GM23248 (cell line): ENCODE results near the gene STAG1. TPM values are rescaled to one million over a fixed set of nuclear protein-coding genes. Genes with fewer than 3 reads are reported as not detected.

Experiments used
- DNase-seq: peaks from one replicate; pipeline ENCODE4 v3.0.0-alpha.2; 2015
- H2AFZ ChIP-seq: fragments of 200-600 bp; sonication (generic); 2 replicates; pipeline ENCODE4 v1.6.1; 2016; ENCODE audit warnings: antibody characterized with exemption
- H3F3A ChIP-seq: fragments of 200-600 bp; sonication (generic); 2 replicates; pipeline ENCODE4 v1.6.1; 2016; ENCODE audit warnings: mild to moderate bottlenecking, antibody characterized with exemption, mixed run types; ENCODE audit not compliant: insufficient read depth
- H3K27ac ChIP-seq: fragments of 200-600 bp; sonication (generic); 2 replicates; pipeline ENCODE4 v1.5.1; 2016; ENCODE audit warnings: mild to moderate bottlenecking
- H3K27me3 ChIP-seq: fragments of 200-600 bp; sonication (generic); replicated peaks from 2 replicates; pipeline ENCODE4 v1.6.1; 2016; ENCODE audit warnings: mild to moderate bottlenecking; ENCODE audit not compliant: insufficient read depth
- H3K36me3 ChIP-seq: fragments of 200-600 bp; sonication (generic); 2 replicates; pipeline ENCODE4 v1.6.1; 2016; ENCODE audit warnings: low read depth, mild to moderate bottlenecking
- H3K4me1 ChIP-seq: fragments of 200-600 bp; sonication (generic); 2 replicates; pipeline ENCODE4 v1.6.1; 2016; ENCODE audit warnings: mild to moderate bottlenecking; ENCODE audit not compliant: insufficient read depth
- H3K4me2 ChIP-seq: fragments of 200-600 bp; sonication (generic); one replicate; pipeline ENCODE4 v1.6.1; 2016; ENCODE audit warnings: mild to moderate bottlenecking; ENCODE audit not compliant: unreplicated experiment
- H3K4me3 ChIP-seq: fragments of 200-600 bp; sonication (generic); 2 replicates; pipeline ENCODE4 v1.5.1; 2016; ENCODE audit warnings: mild to moderate bottlenecking
- H3K79me2 ChIP-seq: fragments of 200-600 bp; sonication (generic); 2 replicates; pipeline ENCODE4 v1.6.1; 2016; ENCODE audit warnings: mild to moderate bottlenecking; ENCODE audit not compliant: insufficient read depth
- H3K9ac ChIP-seq: fragments of 200-600 bp; sonication (generic); 2 replicates; pipeline ENCODE4 v1.6.1; 2016; ENCODE audit warnings: mild to moderate bottlenecking
- H3K9me2 ChIP-seq: fragments of 200-600 bp; sonication (generic); 2 replicates; pipeline ENCODE4 v1.6.1; 2016; ENCODE audit warnings: mixed run types, mild to moderate bottlenecking, moderate library complexity; ENCODE audit not compliant: insufficient read depth
- H3K9me3 ChIP-seq: fragments of 200-600 bp; sonication (generic); one replicate; pipeline ENCODE4 v1.6.1; 2017; ENCODE audit warnings: low read depth
- H4K20me1 ChIP-seq: fragments of 200-600 bp; sonication (generic); 2 replicates; pipeline ENCODE4 v1.6.0; 2016; ENCODE audit not compliant: insufficient read depth
- EZH2 ChIP-seq: fragments of 200-600 bp; sonication (generic); IDR thresholded peaks from 2 replicates; pipeline ENCODE4 v1.6.1; 2018; ENCODE audit warnings: antibody characterized with exemption, mild to moderate bottlenecking; ENCODE audit not compliant: insufficient read depth, poor library complexity, severe bottlenecking
- EZH2phosphoT487 ChIP-seq: fragments of 200-600 bp; sonication (generic); IDR thresholded peaks from 2 replicates; pipeline ENCODE4 v1.6.1; 2018; ENCODE audit warnings: antibody characterized with exemption, moderate library complexity, mild to moderate bottlenecking, low read depth; ENCODE audit not compliant: insufficient read depth
- WGBS, 2 experiments: methylation state at CpG; one replicate each; pipeline ENCODE4 v1.1.6; 2015 to 2017; ENCODE audit warnings: low lambda C conversion rate in 2 of 2, low coverage in 1 of 2; ENCODE audit errors: missing lambda C conversion rate in 2 of 2; 5-methylcytosine and 5-hydroxymethylcytosine counted together
- in situ Hi-C: fragments of 300-500 bp; cut with MboI; formaldehyde crosslinking; loops from 2 replicates; pipeline ENCODE4 v1.15.0; 2020
- polyA plus RNA-seq: library from polyadenylated mRNA; unstranded; fragments of >200 nt; fragmentation: Nextera tagmentation; extraction: Ambion mirVana; gene quantifications from 2 replicates; pipeline ENCODE4 v1.2.1, GENCODE V29; 2016
- total RNA-seq: library from RNA; depleted of rRNA; stranded (reverse); fragments of >200 nt; shearing (Covaris generic); gene quantifications from 2 replicates; pipeline ENCODE4 v1.2.3, GENCODE V29; 2014

The STAG1 gene
- total and polyA plus RNA-seq, 2 experiments from 2014 or later = 21.1 to 39.7 TPM

DNA sequence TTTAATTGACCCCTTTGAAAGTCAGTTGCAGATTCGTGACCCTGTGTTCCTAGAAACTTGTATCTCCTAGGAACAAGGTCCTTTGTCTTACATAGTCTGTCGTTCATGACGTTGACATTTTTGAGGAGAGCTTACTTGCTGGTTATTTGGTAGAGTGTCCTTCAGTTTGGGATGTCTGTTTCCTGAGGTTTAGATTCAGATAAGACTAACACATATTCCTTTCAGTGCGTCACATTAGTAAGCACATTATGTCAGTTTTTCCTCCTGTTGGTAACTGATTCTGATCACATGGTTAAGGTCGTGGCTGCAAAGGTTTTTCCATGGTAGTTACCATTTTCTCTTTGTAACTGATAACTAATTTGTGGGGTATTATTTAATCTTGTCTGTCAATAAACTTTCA lies 421.3 kb downstream of the STAG1 start:
- 89 to 92% methylated on average over 5 of the region's 5 CpGs for WGBS, 2 experiments
- H3K36me3 ChIP-seq = no peaks in the 10 kb centered on the region; the same call in 1 of the 2 replicates

DNA sequence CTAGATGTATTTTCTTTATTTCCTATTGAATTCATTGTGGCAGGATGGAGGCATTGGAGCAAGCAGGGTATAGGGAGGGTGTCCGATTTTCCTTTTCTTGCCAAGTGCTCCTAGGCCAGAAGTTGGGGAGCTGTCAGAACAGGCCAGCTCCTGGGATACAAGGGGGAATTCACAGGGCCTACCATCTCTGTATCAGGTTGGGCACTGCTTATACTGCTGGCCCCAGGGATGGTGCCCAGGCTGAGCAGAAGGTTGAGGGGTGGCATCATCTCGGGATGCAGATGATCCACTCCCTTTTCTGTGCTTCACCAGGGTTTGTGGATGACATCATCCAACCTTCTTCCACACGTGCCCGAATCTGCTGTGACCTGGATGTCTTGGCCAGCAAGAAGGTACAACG lies 422.6 kb downstream of the STAG1 start:
- no peaks in the 10 kb centered on the region for H4K20me1 ChIP-seq
- peaks cover 21% of the 10 kb centered on the region for H3F3A ChIP-seq
- peaks cover 17% of the 10 kb centered on the region for H3K4me1 ChIP-seq
- H3K9me2 ChIP-seq = no peaks in the 10 kb centered on the region
- H3K27ac ChIP-seq = no peak overlapping the region
- in situ Hi-C loops = no loop called here
- WGBS, 2 experiments = 81 to 85% methylated on average over 5 of the region's 5 CpGs
- H3K9ac ChIP-seq = no peak overlapping the region
- no peak overlapping the region for H2AFZ ChIP-seq
- no peak overlapping the region for H3K4me2 ChIP-seq
- no peaks in the 10 kb centered on the region for H3K9me3 ChIP-seq
- H3K27me3 ChIP-seq = no peaks in the 10 kb centered on the region
- TF ChIP-seq EZH2 (no peak), EZH2phosphoT487 (no peak)
- no peaks in the 10 kb centered on the region for H3K79me2 ChIP-seq
- H3K36me3 ChIP-seq = no peaks in the 10 kb centered on the region; the same call in 1 of the 2 replicates
- no peak for DNase-seq
- no peak overlapping the region for H3K4me3 ChIP-seq

More for the DNA sequence above, 421.3 kb downstream of the STAG1 start:
- Histone ChIP-seq H3K4me2 (no peak overlapping the region), H4K20me1 (no peaks in the 10 kb centered on the region), H3K27me3 (no peaks in the 10 kb centered on the region), H3K27ac (no peak overlapping the region), H2AFZ (no peak overlapping the region), H3K9ac (no peak overlapping the region), H3K4me3 (no peak overlapping the region), H3K9me3 (no peaks in the 10 kb centered on the region), H3K4me1 (peaks cover 30% of the 10 kb centered on the region), H3K9me2 (no peaks in the 10 kb centered on the region), H3F3A (peaks cover 31% of the 10 kb centered on the region), H3K79me2 (no peaks in the 10 kb centered on the region)
- no peak for TF ChIP-seq EZH2phosphoT487
- no peak for TF ChIP-seq EZH2
- in situ Hi-C loops = no loop called here
- no peak for DNase-seq

DNA sequence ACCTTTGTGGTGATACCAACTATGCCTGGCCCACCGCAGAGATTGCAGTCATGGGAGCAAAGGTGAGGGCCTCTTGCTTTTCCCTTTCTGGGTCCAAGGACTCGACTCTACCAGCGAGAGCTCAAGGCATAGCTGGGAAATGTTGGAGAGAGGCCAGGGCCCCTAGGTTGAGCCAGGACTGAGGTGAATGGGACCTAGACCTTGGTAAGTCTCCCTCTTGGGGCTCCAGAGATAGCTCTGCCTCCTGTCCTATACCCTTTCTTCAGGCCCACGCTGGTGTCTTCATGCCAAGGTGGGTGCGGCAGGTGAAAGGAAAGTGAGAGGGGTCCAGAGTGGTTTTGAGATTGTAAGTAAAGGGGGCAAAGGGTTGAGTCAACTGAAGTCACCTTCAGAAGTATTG lies 424.5 kb downstream of the STAG1 start:
- no peaks in the 10 kb centered on the region for H3K9me2 ChIP-seq
- no peak overlapping the region for H3K9ac ChIP-seq
- H3K27me3 ChIP-seq = no peaks in the 10 kb centered on the region
- TF ChIP-seq EZH2phosphoT487 (no peak), EZH2 (no peak)
- DNase-seq = no peak
- H3K4me2 ChIP-seq = no peak overlapping the region
- 0 out of 2 replicates have a peak, but pooled peaks cover 8% of the 10 kb centered on the region for H3F3A ChIP-seq
- no peaks in the 10 kb centered on the region for H3K79me2 ChIP-seq
- no peaks in the 10 kb centered on the region for H3K4me1 ChIP-seq
- no peaks in the 10 kb centered on the region for H3K9me3 ChIP-seq
- no peaks in the 10 kb centered on the region; the same call in 1 of the 2 replicates for H3K36me3 ChIP-seq
- in situ Hi-C loops = no loop called here
- H4K20me1 ChIP-seq = no peaks in the 10 kb centered on the region
- WGBS, 2 experiments = 96 to 99% methylated on average over 5 of the region's 5 CpGs
- H3K4me3 ChIP-seq = no peak overlapping the region
- no peak overlapping the region for H3K27ac ChIP-seq
- no peak overlapping the region for H2AFZ ChIP-seq

DNA sequence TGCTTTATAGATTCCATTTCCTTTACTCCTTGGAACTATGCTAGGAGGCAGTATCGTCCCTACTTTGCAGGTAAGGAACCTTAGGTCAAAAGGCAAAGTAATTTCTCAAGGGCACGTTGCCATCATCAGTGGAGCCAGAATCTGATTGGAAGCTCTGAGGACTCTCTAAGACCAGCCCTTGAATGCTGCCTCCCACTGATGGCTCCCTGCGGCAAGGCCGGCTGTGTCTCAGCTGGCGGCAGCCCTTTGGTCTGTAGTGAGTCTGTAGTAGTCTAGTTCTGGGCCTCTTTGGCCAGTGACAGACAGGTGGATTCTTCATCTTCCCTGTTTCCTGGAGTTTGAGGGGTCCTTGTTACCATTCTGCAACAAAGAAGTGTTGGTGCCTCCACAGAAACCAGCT lies 425.9 kb downstream of the STAG1 start:
- Histone ChIP-seq H3K79me2 (no peaks in the 10 kb centered on the region), H3F3A (no peaks in the 10 kb centered on the region), H3K36me3 (no peaks in the 10 kb centered on the region; the same call in 1 of the 2 replicates), H3K9me3 (no peaks in the 10 kb centered on the region), H4K20me1 (no peaks in the 10 kb centered on the region), H3K4me1 (no peaks in the 10 kb centered on the region), H3K4me2 (no peak overlapping the region), H2AFZ (no peak overlapping the region), H3K9me2 (no peaks in the 10 kb centered on the region), H3K27ac (no peak overlapping the region), H3K4me3 (no peak overlapping the region), H3K27me3 (no peaks in the 10 kb centered on the region), H3K9ac (no peak overlapping the region)
- 89 to 96% methylated on average over 5 of the region's 5 CpGs for WGBS, 2 experiments
- TF ChIP-seq EZH2 = no peak
- TF ChIP-seq EZH2phosphoT487 = no peak
- DNase-seq = no peak
- in situ Hi-C loops = no loop called here

DNA sequence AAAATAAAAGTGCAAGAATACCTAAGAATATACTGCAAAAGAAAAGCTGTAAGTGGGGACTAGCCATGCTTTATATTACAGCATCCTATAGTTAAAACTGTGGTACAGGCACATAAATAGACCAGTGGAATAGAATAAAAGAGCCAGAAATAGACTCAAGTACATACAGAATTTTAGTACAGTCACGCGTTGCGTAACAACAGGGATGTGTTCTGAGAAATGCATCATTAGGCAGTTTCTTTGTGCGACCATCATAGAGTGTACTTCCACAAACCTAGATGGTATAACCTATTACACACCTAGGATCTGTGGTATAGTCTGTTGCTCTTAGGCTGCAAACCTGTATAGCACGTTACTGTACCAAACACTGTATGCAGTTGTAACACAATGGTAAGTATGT lies 440.2 kb downstream of the STAG1 start:
- H3K9me2 ChIP-seq = no peaks in the 10 kb centered on the region
- no peak overlapping the region for H2AFZ ChIP-seq
- H3K36me3 ChIP-seq = no peaks in the 10 kb centered on the region
- no peak overlapping the region for H3K4me2 ChIP-seq
- DNase-seq = peak; percentile 30
- H3K9me3 ChIP-seq = no peaks in the 10 kb centered on the region
- no peak overlapping the region for H3K27ac ChIP-seq
- TF ChIP-seq EZH2phosphoT487 = no peak
- no peaks in the 10 kb centered on the region for H3K79me2 ChIP-seq
- no peak overlapping the region for H3K4me3 ChIP-seq
- WGBS, 2 experiments = 98 to 99% methylated on average over 5 of the region's 5 CpGs
- H3K27me3 ChIP-seq = no peaks in the 10 kb centered on the region
- H3K4me1 ChIP-seq = no peaks in the 10 kb centered on the region
- H4K20me1 ChIP-seq = no peaks in the 10 kb centered on the region
- H3F3A ChIP-seq = no peaks in the 10 kb centered on the region
- in situ Hi-C loops = no loop called here
- H3K9ac ChIP-seq = no peak overlapping the region
